MCF 10A (cell line): Measurements from ENCODE around the gene DAB1. TPM values are rescaled to one million over a fixed set of nuclear protein-coding genes. Genes with fewer than 3 reads are reported as not detected.

Experiments used
- BruUV-seq: library from RNA; stranded (reverse); fragments of 400-500 nt; replicated peaks from 2 replicates; lab custom pipeline; 2021; lab: Mats Ljungman, UMichigan
- CTCF ChIA-PET: fragments of 300-600 bp; sonication (Branson Sonifier 250); formaldehyde crosslinking; extraction: SDS; loops from one replicate; lab custom pipeline; 2021; ENCODE audit warnings: antibody characterized with exemption, inconsistent platforms; lab: Yijun Ruan, JAX
- POLR2A ChIA-PET: fragments of 300-600, 350-650 bp; sonication (Branson Sonifier 250); formaldehyde crosslinking; extraction: SDS; loops from one replicate; lab custom pipeline; 2020; ENCODE audit warnings: antibody characterized with exemption, inconsistent platforms; lab: Yijun Ruan, JAX
- DNase-seq: peaks from one replicate; pipeline ENCODE4 v3.0.0-alpha.2; 2018; ENCODE audit not compliant: unreplicated experiment
- H3K27ac Mint-ChIP-seq: one replicate; pipeline ENCODE4 v1.8.0; 2022; ENCODE audit warnings: mild to moderate bottlenecking, low read depth, mixed read lengths; ENCODE audit not compliant: unreplicated experiment
- H3K27me3 Mint-ChIP-seq: one replicate; pipeline ENCODE4 v1.8.0; 2022; ENCODE audit warnings: mixed read lengths; ENCODE audit not compliant: insufficient read depth, unreplicated experiment
- H3K36me3 Mint-ChIP-seq: one replicate; pipeline ENCODE4 v1.8.0; 2022; ENCODE audit warnings: mild to moderate bottlenecking, moderate library complexity, mixed read lengths; ENCODE audit not compliant: insufficient read depth, unreplicated experiment
- H3K4me1 Mint-ChIP-seq: one replicate; pipeline ENCODE4 v1.8.0; 2022; ENCODE audit warnings: mixed read lengths; ENCODE audit not compliant: insufficient read depth, unreplicated experiment
- H3K4me3 Mint-ChIP-seq: one replicate; pipeline ENCODE4 v1.8.0; 2022; ENCODE audit warnings: mild to moderate bottlenecking, moderate library complexity, mixed read lengths; ENCODE audit not compliant: unreplicated experiment
- H3K9me3 Mint-ChIP-seq: one replicate; pipeline ENCODE4 v1.8.0; 2022; ENCODE audit warnings: mixed read lengths; ENCODE audit not compliant: unreplicated experiment
- intact Hi-C: fragments of 100-400 bp; cut with micrococcal nuclease; formaldehyde crosslinking; loops from 2 replicates; pipeline ENCODE4 v1.14.1; 2022
- total RNA-seq: library from RNA; stranded (reverse); gene quantifications from 2 replicates; pipeline ENCODE4 v1.2.3, GENCODE V29; 2022
- TF ChIP-seq, protein P1 (sequence below): fragments of 200-600 bp; IDR thresholded peaks from one replicate; pipeline ENCODE4 v1.8.0; 2022; ENCODE audit warnings: antibody characterized with exemption, mild to moderate bottlenecking; ENCODE audit not compliant: unreplicated experiment

The DAB1 gene
- total RNA-seq, 1 experiment from 2014 or later: not detected

DNA sequence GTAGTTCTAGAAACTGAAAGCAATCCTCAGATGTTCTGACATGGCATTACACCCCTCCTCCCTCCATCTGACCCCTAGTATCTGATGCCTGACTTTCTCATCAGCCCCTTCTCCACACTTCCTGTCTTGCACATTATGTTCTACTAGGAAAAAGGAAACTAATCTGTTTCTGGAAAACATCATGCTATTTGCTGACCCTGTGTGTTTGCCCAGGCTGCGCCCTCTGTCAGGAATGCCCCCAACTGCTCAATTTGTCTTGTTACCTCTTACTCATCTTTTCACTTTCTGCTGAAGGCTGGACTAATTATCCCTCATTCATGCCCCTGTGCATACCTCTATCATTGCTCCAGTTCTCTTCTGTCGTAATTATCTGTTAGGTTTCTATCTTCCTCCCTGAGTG, 37.5 kb upstream of the DAB1 start:
- H3K27ac Mint-ChIP-seq: no peak overlapping the region
- intact Hi-C loops: no loop called here
- H3K4me3 Mint-ChIP-seq: no peak overlapping the region
- ChIA-PET CTCF (interaction anchor here (0.5 kb wide), 1 partner anchor 618 kb away, joined by 3 read pairs; no protein-coding TSS in a partner anchor), POLR2A (no interaction called here)
- DNase-seq: no peak
- TF ChIP-seq, protein P1, sequence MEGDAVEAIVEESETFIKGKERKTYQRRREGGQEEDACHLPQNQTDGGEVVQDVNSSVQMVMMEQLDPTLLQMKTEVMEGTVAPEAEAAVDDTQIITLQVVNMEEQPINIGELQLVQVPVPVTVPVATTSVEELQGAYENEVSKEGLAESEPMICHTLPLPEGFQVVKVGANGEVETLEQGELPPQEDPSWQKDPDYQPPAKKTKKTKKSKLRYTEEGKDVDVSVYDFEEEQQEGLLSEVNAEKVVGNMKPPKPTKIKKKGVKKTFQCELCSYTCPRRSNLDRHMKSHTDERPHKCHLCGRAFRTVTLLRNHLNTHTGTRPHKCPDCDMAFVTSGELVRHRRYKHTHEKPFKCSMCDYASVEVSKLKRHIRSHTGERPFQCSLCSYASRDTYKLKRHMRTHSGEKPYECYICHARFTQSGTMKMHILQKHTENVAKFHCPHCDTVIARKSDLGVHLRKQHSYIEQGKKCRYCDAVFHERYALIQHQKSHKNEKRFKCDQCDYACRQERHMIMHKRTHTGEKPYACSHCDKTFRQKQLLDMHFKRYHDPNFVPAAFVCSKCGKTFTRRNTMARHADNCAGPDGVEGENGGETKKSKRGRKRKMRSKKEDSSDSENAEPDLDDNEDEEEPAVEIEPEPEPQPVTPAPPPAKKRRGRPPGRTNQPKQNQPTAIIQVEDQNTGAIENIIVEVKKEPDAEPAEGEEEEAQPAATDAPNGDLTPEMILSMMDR: no peak
- no peaks in the 10 kb centered on the region for H3K4me1 Mint-ChIP-seq
- H3K36me3 Mint-ChIP-seq: no peaks in the 10 kb centered on the region
- BruUV-seq: no TSS peak
- H3K9me3 Mint-ChIP-seq: no peaks in the 10 kb centered on the region
- H3K27me3 Mint-ChIP-seq: peaks cover 30% of the 10 kb centered on the region

DNA sequence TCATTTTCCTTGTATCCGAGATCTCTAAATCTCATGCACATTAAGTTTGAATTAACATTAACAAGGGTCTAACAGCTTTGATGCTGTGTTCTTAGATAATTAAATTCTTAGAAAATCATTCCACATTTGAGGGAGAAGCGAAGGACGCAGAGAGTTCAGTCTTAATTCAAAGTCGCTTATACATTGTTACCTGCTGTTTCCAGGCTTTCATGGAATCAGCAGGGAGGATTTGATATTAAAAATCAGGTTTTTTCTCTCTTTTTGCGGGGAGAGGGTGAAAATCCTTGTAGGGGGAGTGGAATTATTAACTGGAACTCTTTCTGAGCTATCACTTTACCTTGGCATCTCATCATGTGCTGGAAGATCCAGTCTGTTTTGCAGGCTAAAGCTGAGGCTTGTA, 27.7 kb upstream of the DAB1 start:
- Mint-ChIP-seq H3K4me1 (no peaks in the 10 kb centered on the region), H3K27me3 (peaks cover 72% of the 10 kb centered on the region), H3K36me3 (no peaks in the 10 kb centered on the region), H3K4me3 (no peak overlapping the region), H3K27ac (no peak overlapping the region), H3K9me3 (no peaks in the 10 kb centered on the region)
- no TSS peak for BruUV-seq
- intact Hi-C loops: no loop called here
- CTCF ChIA-PET: no interaction called here
- no peak for DNase-seq
- POLR2A ChIA-PET: interaction anchor here (0.7 kb wide), 1 partner anchor 89 kb away, joined by 4 read pairs; no protein-coding TSS in a partner anchor
- TF ChIP-seq, protein P1: no peak

DNA sequence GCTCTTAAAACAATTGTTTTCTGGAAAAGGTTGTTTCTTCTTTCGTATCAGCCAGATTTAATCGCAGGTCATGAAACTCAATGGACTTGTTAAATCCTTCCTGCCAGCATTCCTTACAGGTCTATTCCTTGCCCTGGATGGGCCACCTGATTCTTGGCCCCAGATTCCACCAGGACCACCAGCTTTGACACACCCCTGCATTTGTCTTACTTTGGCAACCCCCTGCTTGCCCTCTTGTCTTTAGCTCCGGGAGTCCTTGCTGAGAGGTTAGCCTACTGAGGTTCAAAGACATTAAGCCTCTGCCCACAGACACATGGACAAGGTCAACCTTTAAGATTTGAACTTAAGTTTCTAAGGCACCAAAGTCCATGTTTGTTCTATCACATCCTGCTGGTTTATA, 27.1 kb upstream of the DAB1 start:
- intact Hi-C loops: no loop called here
- Mint-ChIP-seq H3K4me3 (no peak overlapping the region), H3K27ac (no peak overlapping the region), H3K36me3 (no peaks in the 10 kb centered on the region), H3K9me3 (no peaks in the 10 kb centered on the region), H3K27me3 (peaks cover 69% of the 10 kb centered on the region), H3K4me1 (no peaks in the 10 kb centered on the region)
- BruUV-seq: no TSS peak
- no peak for DNase-seq
- TF ChIP-seq, protein P1: no peak
- POLR2A ChIA-PET: no interaction called here
- CTCF ChIA-PET: no interaction called here

DNA sequence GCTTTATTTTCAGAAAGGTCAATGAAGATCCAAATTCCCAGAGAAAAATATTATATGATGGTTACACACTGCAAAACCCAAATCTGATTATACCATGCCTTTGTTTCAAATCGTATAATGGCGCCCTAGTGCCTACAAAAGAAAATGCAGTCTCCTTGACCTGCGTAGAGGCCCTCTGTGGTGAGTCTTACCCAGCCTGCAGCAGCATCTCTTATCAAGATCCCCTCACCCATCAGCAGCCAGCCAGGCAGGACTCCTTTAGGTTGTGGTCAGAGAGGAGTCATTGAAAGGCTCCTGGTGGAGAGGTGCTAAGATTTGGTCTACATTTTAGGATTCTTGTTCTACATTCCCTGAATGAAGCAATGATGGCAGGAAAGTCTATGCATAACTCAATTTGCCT, 23.7 kb upstream of the DAB1 start:
- no peaks in the 10 kb centered on the region for H3K9me3 Mint-ChIP-seq
- BruUV-seq: no TSS peak
- ChIA-PET POLR2A (no interaction called here), CTCF (no interaction called here)
- TF ChIP-seq, protein P1: no peak
- H3K27me3 Mint-ChIP-seq: peaks cover 66% of the 10 kb centered on the region
- no peak overlapping the region for H3K4me3 Mint-ChIP-seq
- no peak overlapping the region for H3K27ac Mint-ChIP-seq
- no peaks in the 10 kb centered on the region for H3K36me3 Mint-ChIP-seq
- DNase-seq: no peak
- intact Hi-C loops: no loop called here
- H3K4me1 Mint-ChIP-seq: no peaks in the 10 kb centered on the region
